Occipital lobe (tissue), 2 donors: ENCODE measurements around the gene EML6. TPM values are rescaled to one million over a fixed set of nuclear protein-coding genes. Genes with fewer than 3 reads are reported as not detected.
A peak's percentile ranks its signal among the peaks of the same experiment; 100 is the strongest.
"Not testable (repeated sequence)": the region's sequence is repeated elsewhere in the genome, so short reads cannot be mapped to it uniquely, and the experiment has no call there.

Experiments
- DNase-seq: peaks from one replicate; lab custom pipeline; 2025; lab: John Stamatoyannopoulos, UW
- total RNA-seq: library from RNA; depleted of rRNA; stranded (reverse); fragments of >200 nt; gene quantifications from one replicate; pipeline ENCODE4 v1.2.3, GENCODE V29; 2014

The EML6 gene
- total RNA-seq, 1 donor from 2014 or later = 12.9 TPM

DNA sequence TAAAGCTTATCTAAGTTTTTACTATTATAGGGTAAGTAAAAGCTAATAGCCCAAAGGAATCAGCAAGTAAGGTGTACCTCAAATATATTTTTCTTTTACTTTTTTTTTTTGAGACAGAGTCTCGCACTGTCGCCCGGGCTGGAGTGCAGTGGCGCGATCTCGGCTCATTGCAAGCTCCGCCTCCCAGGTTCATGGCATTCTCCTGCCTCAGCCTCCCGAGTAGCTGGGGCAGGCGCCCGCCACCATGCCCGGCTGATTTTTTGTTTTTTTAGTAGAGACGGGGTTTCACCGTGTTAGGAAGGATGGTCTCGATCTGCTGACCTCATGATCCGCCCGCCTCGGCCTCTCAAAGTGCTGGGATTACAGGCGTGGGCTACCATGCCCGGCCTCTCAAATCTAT lies 267.2 kb downstream of the EML6 start:
- not testable (repeated sequence) for DNase-seq

DNA sequence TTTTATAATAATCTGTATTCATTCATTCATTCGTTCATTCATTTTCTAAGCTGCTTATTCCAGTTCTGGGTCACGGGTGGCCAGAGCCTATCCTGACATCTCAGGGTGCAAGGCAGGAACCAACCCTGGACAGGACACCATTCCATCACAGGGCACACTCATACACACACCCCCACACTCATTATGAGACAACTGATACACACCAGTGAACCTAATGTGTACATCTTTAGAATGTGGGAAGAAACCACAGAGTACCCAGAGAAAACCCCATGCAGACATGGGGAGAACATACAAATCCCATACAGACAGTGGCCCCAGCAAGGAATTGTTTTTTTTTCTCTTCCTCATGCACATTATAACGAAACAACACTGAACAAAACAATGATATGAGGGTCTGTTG lies 272.1 kb downstream of the EML6 start:
- no peak for DNase-seq

DNA sequence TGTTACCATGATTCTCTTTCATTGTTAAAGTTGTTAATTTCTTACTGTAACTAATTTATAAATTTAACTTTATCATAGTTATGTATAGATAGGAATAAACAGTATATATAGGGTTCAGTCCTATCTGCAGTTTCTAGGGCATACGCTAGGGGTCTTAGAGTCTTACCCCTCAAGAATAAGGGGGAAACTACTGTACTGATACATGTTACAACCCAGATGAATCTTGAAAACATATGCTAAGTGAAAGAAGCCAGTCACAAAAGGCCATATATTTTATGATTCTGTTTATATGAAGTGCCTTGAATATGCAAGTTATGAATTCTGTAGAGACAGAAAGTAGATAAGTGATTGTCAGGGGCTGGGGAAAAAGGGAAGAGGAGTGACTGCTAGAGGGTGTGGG lies 274.4 kb downstream of the EML6 start:
- no peak for DNase-seq

DNA sequence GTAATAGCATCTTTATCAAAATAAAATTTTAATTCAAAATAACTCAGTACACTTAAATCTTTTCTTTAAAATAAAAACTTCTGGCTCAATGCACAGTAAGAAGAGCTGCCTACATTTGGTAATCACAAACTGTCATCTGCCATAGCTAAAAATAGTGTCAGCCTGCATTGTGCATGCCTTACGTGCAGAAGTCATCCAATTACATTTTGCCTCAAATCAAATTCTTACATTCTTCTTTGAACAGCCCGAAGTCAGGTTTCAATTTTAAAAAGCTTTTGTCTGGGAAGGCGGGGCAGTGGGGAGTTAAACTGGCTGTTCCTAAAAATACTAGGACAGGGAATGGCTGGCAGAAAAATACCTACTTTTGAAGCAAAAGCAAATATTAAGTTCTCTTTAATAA lies 275.7 kb downstream of the EML6 start:
- DNase-seq = no peak

- no peak for DNase-seq
Measured at GRCh38 chr2:55000341-55000740, 276.9 kb downstream of the EML6 start.

- DNase-seq = no peak
Measured at GRCh38 chr2:55001716-55002115, 278.3 kb downstream of the EML6 start.

GRCh38 chr2:55003706-55004639 lies 280.5 kb downstream of the EML6 start:
- DNase-seq = no peak

DNA sequence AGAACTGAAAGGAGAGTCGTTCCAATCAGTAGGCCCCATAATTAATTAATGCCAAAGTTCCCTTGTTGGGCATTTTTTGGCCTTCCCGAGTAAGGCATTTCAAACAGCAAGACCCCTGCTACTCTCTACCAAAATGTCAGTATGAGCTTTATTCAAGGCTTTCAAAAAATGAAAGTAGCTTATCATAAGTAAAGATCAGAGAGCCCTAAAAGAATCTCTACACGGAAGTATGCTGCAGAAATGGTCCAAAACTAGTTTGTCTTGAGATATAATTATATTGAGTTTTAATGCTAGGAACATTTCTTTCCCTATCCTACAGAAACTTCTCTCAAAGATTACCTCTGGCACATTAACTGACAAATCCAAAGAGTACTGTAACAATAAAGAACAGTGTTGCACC lies 282.8 kb downstream of the EML6 start:
- DNase-seq = no peak

DNA sequence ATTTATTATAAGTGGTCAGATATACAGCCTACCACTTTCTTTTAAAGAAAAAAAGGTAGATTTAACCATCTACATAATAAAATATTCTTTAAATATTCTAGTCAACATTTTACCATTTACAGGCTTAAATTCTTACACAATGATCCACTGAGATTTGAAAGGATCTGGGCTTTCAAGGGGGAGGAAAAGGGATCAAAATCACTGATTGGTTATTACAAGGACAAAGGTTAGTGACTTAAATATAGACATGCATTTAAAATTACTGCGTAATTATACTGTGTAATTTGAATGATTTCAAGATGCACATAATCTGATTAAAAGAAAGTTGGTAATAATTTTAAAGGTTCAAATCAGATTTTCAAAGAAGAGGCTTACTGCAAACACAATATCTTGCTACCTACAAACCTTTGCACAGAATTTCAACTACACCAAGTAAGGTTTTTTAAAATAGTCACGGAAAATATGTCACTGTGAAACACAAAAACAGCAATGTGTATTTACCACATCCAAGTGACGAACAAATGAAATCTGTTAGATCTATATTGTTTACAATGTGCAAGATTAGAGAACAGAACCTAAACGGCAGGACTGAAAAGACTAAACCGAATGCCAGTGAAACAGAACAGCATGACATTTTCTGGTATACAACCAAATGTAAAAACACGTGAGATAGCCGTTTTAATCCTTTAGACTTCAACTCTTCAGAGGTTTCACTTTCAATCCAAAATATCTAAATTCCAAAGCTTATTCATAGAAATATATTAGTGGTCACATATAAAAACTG lies 286.0 kb downstream of the EML6 start:
- no peak for DNase-seq

GRCh38 chr2:55010149-55010591 lies 286.7 kb downstream of the EML6 start:
- peak; percentile 49 for DNase-seq

- DNase-seq = no peak
Measured at GRCh38 chr2:55010915-55011314, 287.5 kb downstream of the EML6 start.

DNA sequence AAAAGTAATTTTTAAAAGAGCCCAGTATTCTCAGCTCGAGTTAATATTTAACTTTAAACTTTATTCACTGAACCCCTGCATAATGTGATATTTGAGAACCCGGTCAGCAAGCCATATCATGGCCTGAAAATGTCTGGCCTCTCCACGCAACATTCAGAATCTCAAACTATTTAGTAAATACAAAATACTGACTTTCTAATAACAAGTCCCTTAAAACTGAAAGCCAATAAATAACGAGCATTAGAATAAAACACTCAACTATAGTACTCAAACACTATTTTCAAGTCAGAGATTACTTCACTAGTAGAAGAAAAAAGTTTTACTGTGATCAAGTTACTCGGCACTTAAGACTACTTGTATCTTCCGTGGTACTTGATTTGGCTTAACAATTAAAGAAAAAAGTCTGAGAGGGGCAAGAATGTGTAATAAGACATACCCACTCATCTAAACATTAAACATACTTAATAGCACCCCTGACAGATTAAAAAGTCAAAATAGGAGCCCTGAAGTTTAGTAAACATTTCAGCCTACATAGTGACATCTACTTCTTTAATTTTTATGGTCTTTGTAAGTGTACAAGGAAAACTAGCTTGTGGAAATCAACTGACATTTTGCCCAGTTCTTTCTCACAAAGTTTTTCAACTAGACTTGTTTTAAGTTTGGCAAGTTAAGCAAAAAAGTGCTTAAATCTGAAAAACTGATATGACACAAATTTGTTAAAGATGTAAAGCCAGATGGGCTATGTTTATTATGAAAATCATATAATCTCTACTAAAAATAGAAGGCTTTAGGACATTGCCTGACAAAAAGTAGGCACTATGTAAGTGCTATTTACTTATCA lies 288.6 kb downstream of the EML6 start:
- DNase-seq = no peak

- no peak for DNase-seq
Measured at GRCh38 chr2:55012672-55013484, 289.4 kb downstream of the EML6 start.

- DNase-seq = no peak
Measured at GRCh38 chr2:55013936-55014335, 290.5 kb downstream of the EML6 start.

DNA sequence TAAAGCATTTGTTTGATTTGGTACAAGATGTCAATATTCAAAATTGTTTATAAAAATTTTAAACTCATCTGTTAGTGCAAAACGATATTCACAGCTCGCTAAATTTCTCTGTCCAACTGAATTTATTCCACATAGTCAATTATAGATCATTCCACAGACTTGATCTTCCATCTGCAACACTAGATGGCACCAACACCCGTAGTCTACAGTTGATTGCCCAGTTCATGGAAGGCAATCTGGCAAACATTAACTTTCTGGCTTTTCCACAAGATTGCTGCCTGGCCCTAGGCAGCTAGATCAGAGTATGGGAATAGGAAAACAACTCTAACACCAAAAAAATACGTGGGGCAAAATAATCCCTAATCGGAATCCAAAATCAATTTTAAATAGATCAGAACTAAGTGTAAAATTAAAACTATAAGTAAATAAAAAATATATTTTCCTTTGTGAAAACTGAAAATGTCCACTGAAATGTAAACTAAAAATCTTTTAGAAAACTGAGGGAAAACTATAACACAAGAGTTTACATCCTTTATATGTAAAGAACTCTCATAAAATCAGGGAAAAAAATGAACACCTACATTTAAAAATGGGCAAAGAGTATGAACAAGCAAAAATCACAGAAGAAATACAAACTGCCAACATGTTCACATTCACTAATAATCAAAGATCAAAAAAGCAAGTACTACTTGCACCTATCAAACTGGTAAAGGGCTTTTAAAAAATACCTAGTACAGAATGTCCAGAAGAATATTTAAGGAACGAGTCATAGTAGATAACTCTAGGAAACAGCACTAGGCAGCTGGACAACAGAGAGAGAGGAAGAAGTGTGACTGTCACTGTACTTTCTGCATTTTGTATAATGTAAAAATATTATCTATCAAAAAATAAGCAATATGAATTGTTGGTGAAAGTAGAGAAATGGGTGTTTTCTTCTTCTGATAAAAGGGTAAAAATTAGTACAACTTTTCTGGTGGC lies 291.8 kb downstream of the EML6 start:
- DNase-seq = no peak

DNA sequence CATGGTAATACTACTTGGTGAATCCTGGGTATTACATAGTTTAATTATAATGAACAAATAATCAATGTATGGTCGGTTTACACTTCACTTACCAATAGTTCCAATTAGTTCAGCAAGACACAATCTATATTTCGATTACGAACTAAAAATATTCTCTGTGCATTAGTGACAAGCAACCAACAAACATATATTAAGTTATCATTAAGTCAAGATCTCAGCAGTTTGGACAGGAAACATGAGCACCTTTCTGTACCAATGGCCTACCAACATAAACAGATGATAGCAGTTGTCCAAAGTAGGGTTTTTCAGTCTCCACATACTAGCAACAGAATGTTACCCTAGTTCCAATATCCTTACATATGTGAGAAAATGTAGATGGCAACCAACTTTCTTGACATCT lies 294.0 kb downstream of the EML6 start:
- no peak for DNase-seq

- no peak for DNase-seq
Measured at GRCh38 chr2:55017880-55018279, 294.4 kb downstream of the EML6 start.

- DNase-seq = no peak
Measured at GRCh38 chr2:55018619-55019018, 295.2 kb downstream of the EML6 start.

GRCh38 chr2:55019526-55020258 lies 296.2 kb downstream of the EML6 start:
- no peak for DNase-seq
